ENCODE results near the gene STK11IP. TPM values are rescaled to one million over a fixed set of nuclear protein-coding genes. Genes with fewer than 3 reads are reported as not detected.
A peak's percentile ranks its signal among the peaks of the same experiment; 100 is the strongest.

STK11IP gene
- total and polyA plus RNA-seq, 2 of the 13 experiments (the other 11 are each of a cell fraction or from before 2014, with no cell fraction given), result 12.8 to 24.0 TPM

DNA sequence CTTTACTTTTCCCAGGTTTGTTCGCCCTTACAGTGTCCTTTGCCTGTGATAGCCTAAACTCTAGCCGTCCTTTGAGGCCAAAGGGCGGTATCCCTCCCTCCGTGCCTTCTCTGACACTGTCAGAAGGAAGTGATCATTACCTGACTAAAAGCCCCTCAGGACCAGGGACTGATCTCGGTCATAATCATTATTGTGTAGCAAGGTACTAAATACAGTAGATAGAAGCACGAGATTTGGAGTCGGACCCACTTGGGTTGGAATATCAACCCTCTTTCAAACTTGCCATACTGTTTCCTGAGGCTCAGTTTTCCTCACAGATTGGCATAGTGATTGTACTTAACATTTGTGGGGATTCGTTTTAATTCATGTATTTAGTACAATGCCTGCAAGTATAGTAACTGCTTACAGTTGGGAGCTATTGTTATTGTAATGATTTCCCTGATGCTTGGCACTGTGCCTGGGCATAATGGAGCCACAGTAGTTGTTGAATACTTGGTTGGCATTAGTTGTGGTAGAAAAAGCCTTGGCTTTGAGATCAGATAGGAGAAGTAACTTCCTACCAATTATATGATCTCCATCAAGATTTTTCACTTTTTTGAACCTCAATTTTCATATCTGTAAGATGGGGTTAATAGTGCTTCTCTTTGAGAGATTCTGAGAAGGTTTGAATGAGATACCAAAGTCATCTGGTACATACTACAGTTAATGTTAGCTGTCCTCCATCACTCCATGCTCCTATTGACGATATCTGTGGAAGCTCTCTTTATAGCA lies 836 bp downstream of the STK11IP start (continued):
- 0 out of 2 replicates have a peak, but pooled peaks have one; percentile 20 for TF ChIP-seq GTF2F1 (IDR thresholded peaks at IDR 0.05; ENCODE audit: low read length)
- peak; percentile 67 for TF ChIP-seq ASH2L (IDR thresholded peaks at IDR 0.05; ENCODE audit: insufficient read length, low read depth, low read length)
- TF ChIP-seq KLF11 (CRISPR knock-in tag; IDR thresholded peaks at IDR 0.05), result 0 out of 2 replicates have a peak, but pooled peaks have one; percentile 12
- peak; percentile 85; the same call in 1 of the 2 replicates for TF ChIP-seq AKAP8 (CRISPR knock-in tag; IDR thresholded peaks at IDR 0.05)
- TF ChIP-seq TRAFD1 (CRISPR knock-in tag; IDR thresholded peaks at IDR 0.05; ENCODE audit: borderline replicate concordance), result 0 out of 2 replicates have a peak, but pooled peaks have one; percentile 74
- 0 out of 2 replicates have a peak, but pooled peaks have one; percentile 37 for TF ChIP-seq ZNF441 (CRISPR knock-in tag; IDR thresholded peaks at IDR 0.05; ENCODE audit: borderline replicate concordance)
- no peak for TF ChIP-seq CBX5 (CRISPR knock-in tag; IDR thresholded peaks at IDR 0.05; ENCODE audit: borderline replicate concordance)
- no peak for TF ChIP-seq HOXA7 (CRISPR knock-in tag; IDR thresholded peaks at IDR 0.05)
- 0 out of 2 replicates have a peak, but pooled peaks have one; percentile 16 for TF ChIP-seq DR1 (CRISPR knock-in tag; IDR thresholded peaks at IDR 0.05)
- TF ChIP-seq NCOR1 (IDR thresholded peaks at IDR 0.05; ENCODE audit: borderline replicate concordance, low read length), result peak; percentile 63
- no peak for TF ChIP-seq RNF219 (CRISPR knock-in tag; IDR thresholded peaks at IDR 0.05)
- TF ChIP-seq ZNF230 (CRISPR knock-in tag; IDR thresholded peaks at IDR 0.05), result peak; percentile 71; the same call in 1 of the 2 replicates
- 0 out of 2 replicates have a peak, but pooled peaks have one; percentile 8 for TF ChIP-seq TSC22D2 (CRISPR knock-in tag; IDR thresholded peaks at IDR 0.05; ENCODE audit: borderline replicate concordance)
- no peak for TF ChIP-seq ZNF598 (CRISPR knock-in tag; IDR thresholded peaks at IDR 0.05; ENCODE audit: borderline replicate concordance)
- peak; percentile 15; the same call in 1 of the 2 replicates for TF ChIP-seq ARNTL (CRISPR knock-in tag; IDR thresholded peaks at IDR 0.05)
- TF ChIP-seq ZNF747 (CRISPR knock-in tag; IDR thresholded peaks at IDR 0.05; ENCODE audit: borderline replicate concordance), result peak; percentile 7; the same call in 1 of the 2 replicates
- TF ChIP-seq CERS6 (CRISPR knock-in tag; IDR thresholded peaks at IDR 0.05), result no peak
- peak; percentile 53 to 75; a peak in 3 of 4 replicates for TF ChIP-seq NR2F1 (CRISPR knock-in tag; IDR thresholded peaks at IDR 0.05)
- TF ChIP-seq ZBTB10 (CRISPR knock-in tag; IDR thresholded peaks at IDR 0.05; ENCODE audit: borderline replicate concordance), result 0 out of 2 replicates have a peak, but pooled peaks have one; percentile 41
- TF ChIP-seq ZFP1 (CRISPR knock-in tag; IDR thresholded peaks at IDR 0.05), result 0 out of 2 replicates have a peak, but pooled peaks have one; percentile 4
- peak; percentile 11; the same call in 1 of the 2 replicates for TF ChIP-seq JUN (CRISPR knock-in tag; IDR thresholded peaks at IDR 0.05)

Data from HepG2 (cell line).